Breast epithelium (tissue), 4 donors: ENCODE measurements around the gene CCBE1. TPM values are rescaled to one million over a fixed set of nuclear protein-coding genes. Genes with fewer than 3 reads are reported as not detected.

Experiments used
- DNase-seq, 2 donors: peaks; one replicate each; pipeline ENCODE4 v3.0.0-alpha.2; 2019; ENCODE audit warnings: low spot score in 2 of 2
- H3K27ac ChIP-seq, 2 donors: fragments of 200-600 bp; sonication (generic) in 1 of 2; one replicate each; pipeline ENCODE4 v1.5.1; 2016 to 2019; ENCODE audit warnings: mild to moderate bottlenecking in 1 of 2
- H3K27me3 ChIP-seq, 2 donors: fragments of 200-600 bp; sonication (generic) in 1 of 2; one replicate each; pipeline versions ENCODE4 v1.5.1 to v1.6.0; 2017 to 2019; ENCODE audit warnings: control low read depth in 1 of 2, mild to moderate bottlenecking in 1 of 2
- H3K36me3 ChIP-seq: fragments of 200-600 bp; one replicate; pipeline ENCODE4 v1.5.1; 2019
- H3K4me1 ChIP-seq, 2 donors: fragments of 200-600 bp; sonication (generic); one replicate each; pipeline ENCODE4 v1.5.1; 2016 to 2019; ENCODE audit warnings: control low read depth in 1 of 2
- H3K4me3 ChIP-seq, 3 donors: fragments of 200-600 bp; sonication (generic); 1 replicate in 2 of 3; 2 replicates in 1 of 3; pipeline ENCODE4 v1.5.1; 2016 to 2019; ENCODE audit warnings: mild to moderate bottlenecking in 3 of 3, moderate library complexity in 2 of 3
- H3K9me3 ChIP-seq, 2 donors: fragments of 200-600 bp; sonication (generic) in 1 of 2; one replicate each; pipeline ENCODE4 v1.5.1; 2016 to 2019; ENCODE audit warnings: control low read depth in 1 of 2
- POLR2A ChIP-seq: fragments of 450-650 bp; IDR thresholded peaks from one replicate; pipeline ENCODE4 v1.6.1; 2016; ENCODE audit warnings: antibody characterized with exemption, mild to moderate bottlenecking, moderate library complexity
- POLR2AphosphoS5 ChIP-seq, 3 donors: sonication (generic); formaldehyde crosslinking; IDR thresholded peaks; one replicate each; pipeline ENCODE4 v1.6.1; 2017; ENCODE audit warnings: antibody characterized with exemption in 3 of 3
- intact Hi-C: fragments of 100-400 bp; cut with DNase I; formaldehyde crosslinking; loops from one replicate; pipeline ENCODE4 v1.15.1; 2023; ENCODE audit warnings: low total_unique reads
- total RNA-seq, 3 donors: library from RNA; depleted of rRNA; stranded (reverse); fragments of >200 nt; gene quantifications; one replicate each; pipeline ENCODE4 v1.1.0, GENCODE V29; 2016
- TF ChIP-seq, protein P1 (sequence below), 3 donors: fragments of 450-650 bp; IDR thresholded peaks; one replicate each; pipeline ENCODE4 v1.5.1; 2016 to 2017; ENCODE audit warnings: antibody characterized with exemption in 3 of 3, mild to moderate bottlenecking in 3 of 3, moderate library complexity in 3 of 3

CCBE1 gene
- total RNA-seq, 3 donors from 2014 or later, result 3.5 to 4.9 (median 4.0) TPM

- no peaks in the 10 kb centered on the region for H3K4me1 ChIP-seq
- H3K4me3 ChIP-seq, result no peak overlapping the region
- DNase-seq, result no peak
- H3K27ac ChIP-seq, result no peak overlapping the region
- TF ChIP-seq, protein P1, sequence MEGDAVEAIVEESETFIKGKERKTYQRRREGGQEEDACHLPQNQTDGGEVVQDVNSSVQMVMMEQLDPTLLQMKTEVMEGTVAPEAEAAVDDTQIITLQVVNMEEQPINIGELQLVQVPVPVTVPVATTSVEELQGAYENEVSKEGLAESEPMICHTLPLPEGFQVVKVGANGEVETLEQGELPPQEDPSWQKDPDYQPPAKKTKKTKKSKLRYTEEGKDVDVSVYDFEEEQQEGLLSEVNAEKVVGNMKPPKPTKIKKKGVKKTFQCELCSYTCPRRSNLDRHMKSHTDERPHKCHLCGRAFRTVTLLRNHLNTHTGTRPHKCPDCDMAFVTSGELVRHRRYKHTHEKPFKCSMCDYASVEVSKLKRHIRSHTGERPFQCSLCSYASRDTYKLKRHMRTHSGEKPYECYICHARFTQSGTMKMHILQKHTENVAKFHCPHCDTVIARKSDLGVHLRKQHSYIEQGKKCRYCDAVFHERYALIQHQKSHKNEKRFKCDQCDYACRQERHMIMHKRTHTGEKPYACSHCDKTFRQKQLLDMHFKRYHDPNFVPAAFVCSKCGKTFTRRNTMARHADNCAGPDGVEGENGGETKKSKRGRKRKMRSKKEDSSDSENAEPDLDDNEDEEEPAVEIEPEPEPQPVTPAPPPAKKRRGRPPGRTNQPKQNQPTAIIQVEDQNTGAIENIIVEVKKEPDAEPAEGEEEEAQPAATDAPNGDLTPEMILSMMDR (IDR thresholded peaks at IDR 0.05), result no peak
- TF ChIP-seq POLR2A, result no peak
- TF ChIP-seq POLR2AphosphoS5 (IDR thresholded peaks at IDR 0.05), result no peak
- intact Hi-C loops, result loop anchor here (10.0 kb wide), 1 partner anchor 1714 kb away; no protein-coding TSS in a partner anchor
- no peaks in the 10 kb centered on the region for H3K36me3 ChIP-seq
- no peaks in the 10 kb centered on the region for H3K9me3 ChIP-seq
- H3K27me3 ChIP-seq, result no peaks in the 10 kb centered on the region
Observed at GRCh38 chr18:59451073-59451472, 246.2 kb downstream of the CCBE1 start.

DNA sequence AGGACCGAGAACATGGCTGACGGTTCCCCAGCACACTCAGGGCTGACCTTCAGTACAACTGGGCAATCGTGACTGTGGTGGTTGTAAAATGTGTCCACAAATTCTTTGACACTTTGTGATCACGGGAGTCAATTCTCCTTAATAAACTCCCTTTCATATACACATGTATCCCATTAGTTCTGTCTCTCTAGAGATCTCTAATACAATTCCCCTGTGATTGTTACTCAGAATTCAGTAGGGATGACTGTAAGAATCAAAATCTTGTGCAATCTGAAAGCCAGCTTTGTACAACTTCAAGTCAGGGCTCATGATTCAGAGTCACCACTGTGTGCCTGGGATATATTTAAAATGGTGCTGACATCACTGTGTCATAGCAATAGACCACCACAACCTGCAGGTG, 248.7 kb downstream of the CCBE1 start:
- DNase-seq, result no peak
- Histone ChIP-seq H3K36me3 (no peaks in the 10 kb centered on the region), H3K4me3 (no peak overlapping the region), H3K27ac (no peak overlapping the region), H3K27me3 (no peaks in the 10 kb centered on the region), H3K9me3 (no peaks in the 10 kb centered on the region), H3K4me1 (no peaks in the 10 kb centered on the region)
- TF ChIP-seq POLR2A, result no peak
- TF ChIP-seq, protein P1 (IDR thresholded peaks at IDR 0.05), result no peak
- TF ChIP-seq POLR2AphosphoS5 (IDR thresholded peaks at IDR 0.05), result no peak
- intact Hi-C loops, result no loop called here

DNA sequence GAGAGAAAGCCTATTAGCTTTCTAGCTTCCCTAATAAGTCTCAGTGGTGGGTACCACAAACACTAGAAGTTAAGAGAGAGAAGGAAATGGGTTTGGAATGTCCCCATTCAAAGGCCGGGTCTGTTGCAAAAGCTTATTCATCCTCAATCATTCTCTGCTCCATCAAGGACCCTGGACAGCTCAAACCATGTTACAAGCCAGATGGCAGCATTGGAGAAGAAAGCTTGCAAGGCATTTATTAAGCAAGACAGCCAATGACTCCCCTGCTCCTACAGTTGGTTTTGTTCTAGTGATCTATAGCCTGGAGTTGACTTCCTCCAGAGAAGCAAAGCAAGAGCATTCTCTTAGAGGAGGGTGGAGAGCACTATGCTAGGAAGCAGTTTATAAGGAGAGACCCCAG, 251.2 kb downstream of the CCBE1 start:
- no peak for DNase-seq
- no peaks in the 10 kb centered on the region for H3K27me3 ChIP-seq
- intact Hi-C loops, result no loop called here
- H3K4me1 ChIP-seq, result no peaks in the 10 kb centered on the region
- H3K9me3 ChIP-seq, result peaks cover 0 to 7% of the 10 kb centered on the region in 2 donors
- no peaks in the 10 kb centered on the region for H3K36me3 ChIP-seq
- TF ChIP-seq, protein P1 (IDR thresholded peaks at IDR 0.05), result no peak
- TF ChIP-seq POLR2AphosphoS5 (IDR thresholded peaks at IDR 0.05) (no peak), POLR2A (no peak)
- no peak overlapping the region for H3K27ac ChIP-seq
- no peak overlapping the region for H3K4me3 ChIP-seq

DNA sequence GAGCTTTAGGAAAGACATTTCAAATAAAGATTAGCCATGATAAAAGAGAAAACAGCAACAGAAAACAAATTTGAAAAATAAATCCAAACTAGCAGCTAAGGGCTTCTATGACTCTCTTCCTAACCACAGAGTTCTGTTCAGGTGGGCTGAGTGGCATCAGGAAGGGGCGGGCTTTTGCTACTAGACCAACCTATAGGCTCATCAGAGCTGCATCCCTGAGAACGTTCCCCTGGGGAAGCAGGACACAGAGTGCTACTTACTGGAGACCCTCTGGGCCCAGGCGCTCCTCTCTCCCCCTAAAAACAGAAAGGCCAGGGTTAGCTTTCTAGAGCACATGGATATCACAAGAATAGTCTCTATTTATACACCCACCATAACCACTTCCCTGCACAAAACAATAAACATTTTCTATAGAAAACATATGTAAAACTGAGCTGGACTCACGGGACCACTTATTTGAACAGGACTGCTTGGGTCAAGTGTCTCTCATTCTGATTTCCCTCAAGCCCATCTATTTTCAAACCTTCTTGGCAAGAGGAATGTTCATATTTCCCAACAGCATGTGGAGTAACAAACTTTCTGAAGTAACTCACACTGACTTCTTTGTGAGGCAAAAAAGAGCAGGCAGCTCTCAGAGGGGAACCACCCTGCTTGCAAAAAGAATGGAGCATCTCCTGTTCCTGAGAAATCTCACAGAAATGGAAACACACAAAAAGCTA, 259.2 kb downstream of the CCBE1 start:
- no peak overlapping the region for H3K4me3 ChIP-seq
- TF ChIP-seq POLR2A (no peak), POLR2AphosphoS5 (IDR thresholded peaks at IDR 0.05) (no peak)
- TF ChIP-seq, protein P1 (IDR thresholded peaks at IDR 0.05), result no peak
- intact Hi-C loops, result loop anchor here (10.0 kb wide), 1 partner anchor 1023 kb away; no protein-coding TSS in a partner anchor
- H3K27ac ChIP-seq, result no peak overlapping the region
- H3K4me1 ChIP-seq, result no peaks in the 10 kb centered on the region
- no peaks in the 10 kb centered on the region for H3K27me3 ChIP-seq
- no peak for DNase-seq
- peaks cover 0 to 7% of the 10 kb centered on the region in 2 donors for H3K9me3 ChIP-seq
- no peaks in the 10 kb centered on the region for H3K36me3 ChIP-seq

GRCh38 chr18:59432803-59433597, 264.2 kb downstream of the CCBE1 start:
- no peak overlapping the region for H3K4me3 ChIP-seq
- DNase-seq, result no peak
- H3K4me1 ChIP-seq, result no peaks in the 10 kb centered on the region
- H3K27ac ChIP-seq, result no peak overlapping the region
- intact Hi-C loops, result loop anchor here (10.0 kb wide), 1 partner anchor 1018 kb away; no protein-coding TSS in a partner anchor
- TF ChIP-seq POLR2AphosphoS5 (IDR thresholded peaks at IDR 0.05) (no peak), POLR2A (no peak)
- TF ChIP-seq, protein P1 (IDR thresholded peaks at IDR 0.05), result no peak
- no peaks in the 10 kb centered on the region for H3K36me3 ChIP-seq
- no peaks in the 10 kb centered on the region for H3K27me3 ChIP-seq
- no peaks in the 10 kb centered on the region for H3K9me3 ChIP-seq
